ENCODE data around the gene OGDH.
"Not testable (repeated sequence)": the region's sequence is repeated elsewhere in the genome, so short reads cannot be mapped to it uniquely, and the experiment has no call there.

The OGDH gene

DNA sequence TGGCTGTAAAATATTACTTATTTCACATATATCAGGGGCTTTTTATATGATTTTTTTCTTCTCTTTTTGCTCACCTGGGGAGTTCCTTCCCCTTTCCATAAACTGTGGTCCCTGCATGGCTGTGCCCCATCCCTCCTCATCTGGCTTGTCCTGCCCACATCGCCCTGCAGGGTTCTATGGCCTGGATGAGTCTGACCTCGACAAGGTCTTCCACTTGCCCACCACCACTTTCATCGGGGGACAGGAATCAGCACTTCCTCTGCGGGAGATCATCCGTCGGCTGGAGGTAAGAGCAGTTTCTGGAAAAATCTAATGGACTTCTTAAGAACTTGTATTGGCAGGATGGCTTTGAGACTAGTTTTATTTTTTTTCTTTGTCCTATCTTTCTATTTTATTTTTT lies 60.1 kb downstream of the OGDH start:
- DNase-seq (ENCODE audit: low read depth in 1 of 2, low spot score in 1 of 2) = no peak

GRCh38 chr7:44667190-44667589 lies 60.8 kb downstream of the OGDH start:
- DNase-seq (ENCODE audit: low read depth in 1 of 2, low spot score in 1 of 2) = no peak

- no peak for DNase-seq (ENCODE audit: low read depth in 1 of 2, low spot score in 1 of 2)
These were observed 64.6 kb downstream of the OGDH start for GRCh38 chr7:44671069-44671468.

GRCh38 chr7:44673324-44673723 lies 66.9 kb downstream of the OGDH start:
- no peak for DNase-seq (ENCODE audit: low read depth in 1 of 2, low spot score in 1 of 2)

DNA sequence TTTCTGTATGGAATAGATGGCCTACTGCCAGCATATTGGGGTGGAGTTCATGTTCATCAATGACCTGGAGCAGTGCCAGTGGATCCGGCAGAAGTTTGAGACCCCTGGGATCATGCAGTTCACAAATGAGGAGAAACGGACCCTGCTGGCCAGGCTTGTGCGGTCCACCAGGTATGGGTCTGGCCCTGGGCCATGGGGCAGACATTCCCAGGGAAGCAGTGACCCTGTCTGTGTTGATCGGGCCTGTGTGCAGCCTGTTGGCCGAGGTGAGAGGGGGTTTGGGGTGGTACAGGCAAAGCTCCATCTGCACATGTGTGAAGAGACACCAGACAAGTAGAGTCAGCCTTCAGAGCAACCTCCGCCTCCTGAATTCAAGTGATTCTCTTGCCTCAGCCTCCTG lies 67.3 kb downstream of the OGDH start:
- no peak for DNase-seq (ENCODE audit: low read depth in 1 of 2, low spot score in 1 of 2)

- no peak for DNase-seq (ENCODE audit: low read depth in 1 of 2, low spot score in 1 of 2)
These were observed 68.0 kb downstream of the OGDH start for GRCh38 chr7:44674381-44674780.

GRCh38 chr7:44676776-44677175 lies 70.3 kb downstream of the OGDH start:
- no peak for DNase-seq (ENCODE audit: low read depth in 1 of 2, low spot score in 1 of 2)

GRCh38 chr7:44678101-44678470 lies 71.7 kb downstream of the OGDH start:
- no peak for DNase-seq (ENCODE audit: low read depth in 1 of 2, low spot score in 1 of 2)

DNA sequence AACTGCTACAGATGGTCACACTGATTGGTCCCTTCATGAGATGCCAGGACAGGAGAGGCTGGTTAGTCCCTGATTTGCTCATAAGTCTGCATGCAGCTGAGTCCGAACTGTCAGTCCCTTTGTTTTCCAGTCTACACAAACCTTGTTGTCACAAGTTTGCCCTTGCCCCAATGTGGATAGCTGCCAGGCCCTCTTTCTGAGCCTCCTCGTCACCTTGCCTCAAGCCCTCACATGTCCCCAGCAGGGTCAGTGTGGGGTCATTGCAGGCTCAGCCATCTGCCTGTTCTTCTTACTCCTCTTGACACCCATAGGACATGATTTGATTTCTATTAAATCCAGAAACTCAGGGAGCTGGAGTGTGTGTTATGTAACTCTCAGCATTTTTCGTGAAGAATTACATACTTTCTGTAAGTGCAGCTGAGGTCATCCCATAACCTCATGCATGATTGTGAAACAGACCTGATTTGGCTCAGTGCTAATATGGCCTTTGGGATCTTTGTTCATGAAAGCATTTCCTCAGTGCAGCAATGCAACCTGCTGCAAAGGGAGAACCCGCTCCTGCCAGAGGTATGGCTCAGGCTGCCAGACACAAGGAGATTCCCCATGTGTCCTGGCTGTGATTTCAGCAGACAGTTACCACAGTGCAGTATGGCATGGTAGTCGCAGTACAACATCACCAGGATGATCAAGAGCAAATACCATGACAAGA lies 72.2 kb downstream of the OGDH start:
- DNase-seq (ENCODE audit: low read depth in 1 of 2, low spot score in 1 of 2) = no peak

DNA sequence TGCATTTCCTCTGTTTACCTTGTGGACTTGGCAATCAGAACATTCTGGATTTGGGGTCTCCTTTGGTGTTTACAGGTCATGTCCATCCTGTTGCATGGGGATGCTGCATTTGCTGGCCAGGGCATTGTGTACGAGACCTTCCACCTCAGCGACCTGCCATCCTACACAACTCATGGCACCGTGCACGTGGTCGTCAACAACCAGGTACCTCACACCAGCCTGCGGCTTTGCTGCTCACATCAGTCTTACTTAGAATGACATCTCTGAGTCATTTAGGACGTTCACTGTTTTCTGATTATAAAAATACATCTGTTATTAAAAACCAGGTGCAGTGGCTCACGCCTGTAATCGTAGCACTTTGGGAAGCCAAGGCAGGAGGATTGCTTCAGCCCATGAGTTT lies 75.2 kb downstream of the OGDH start:
- no peak for DNase-seq (ENCODE audit: low read depth in 1 of 2, low spot score in 1 of 2)

DNA sequence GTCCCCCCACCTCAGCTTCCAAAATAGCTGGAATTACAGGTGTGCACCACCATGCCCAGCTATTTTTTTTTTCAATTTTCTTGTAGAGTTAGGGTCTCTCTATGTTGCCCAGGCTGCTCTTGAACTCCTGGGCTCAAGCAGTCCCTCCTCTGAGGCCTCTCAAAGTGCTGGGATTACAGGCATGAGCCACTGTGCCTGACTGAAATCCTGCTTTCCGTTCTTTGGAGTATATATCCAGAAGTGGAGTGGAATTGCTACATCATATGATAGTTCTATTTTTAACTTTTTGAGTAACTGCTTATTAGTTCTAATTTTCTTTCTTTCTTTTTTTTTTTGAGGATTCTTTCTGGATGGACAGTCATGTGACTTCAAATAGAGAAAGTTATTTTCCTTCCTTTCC lies 79.3 kb downstream of the OGDH start:
- DNase-seq (ENCODE audit: low read depth in 1 of 2, low spot score in 1 of 2) = no peak

- no peak for DNase-seq (ENCODE audit: low read depth in 1 of 2, low spot score in 1 of 2)
These were observed 83.0 kb downstream of the OGDH start for GRCh38 chr7:44689427-44689826.

- no peak for DNase-seq (ENCODE audit: low read depth in 1 of 2, low spot score in 1 of 2)
These were observed 87.3 kb downstream of the OGDH start for GRCh38 chr7:44693641-44694313.

- no peak for DNase-seq (ENCODE audit: low read depth in 1 of 2, low spot score in 1 of 2)
These were observed 87.9 kb downstream of the OGDH start for GRCh38 chr7:44694326-44694725.

GRCh38 chr7:44694766-44695165 lies 88.3 kb downstream of the OGDH start:
- DNase-seq (ENCODE audit: low read depth in 1 of 2, low spot score in 1 of 2) = no peak

GRCh38 chr7:44695756-44696155 lies 89.3 kb downstream of the OGDH start:
- DNase-seq (ENCODE audit: low read depth in 1 of 2, low spot score in 1 of 2) = no peak

GRCh38 chr7:44696728-44697127 lies 90.3 kb downstream of the OGDH start:
- no peak for DNase-seq (ENCODE audit: low read depth in 1 of 2, low spot score in 1 of 2)

GRCh38 chr7:44697136-44698045 lies 91.0 kb downstream of the OGDH start:
- DNase-seq (ENCODE audit: low read depth in 1 of 2, low spot score in 1 of 2) = no peak

DNA sequence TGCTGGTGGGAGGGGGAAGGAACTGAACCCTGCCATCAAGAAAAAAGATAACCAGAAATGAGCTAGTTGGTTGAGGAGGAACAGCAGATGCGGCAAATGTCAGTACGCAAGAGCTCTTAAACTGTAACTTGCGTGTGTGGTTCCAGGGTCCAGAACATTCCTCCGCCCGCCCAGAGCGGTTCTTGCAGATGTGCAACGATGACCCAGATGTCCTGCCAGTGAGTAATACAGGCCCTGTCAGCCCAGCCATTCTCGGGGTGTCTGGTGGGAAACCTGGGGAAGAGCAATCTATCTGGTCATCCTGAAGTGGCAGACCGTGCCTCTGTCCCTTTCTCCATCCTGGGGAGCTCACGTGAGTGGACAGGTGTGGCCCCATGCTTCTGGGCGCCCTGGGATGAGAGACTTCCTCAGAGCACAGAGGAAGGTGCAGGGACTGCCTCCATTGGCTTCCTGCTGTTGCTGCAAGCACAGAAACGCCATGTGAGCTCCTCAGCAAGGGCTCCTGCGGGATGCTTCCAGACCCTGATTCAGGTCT lies 91.7 kb downstream of the OGDH start:
- DNase-seq (ENCODE audit: low read depth in 1 of 2, low spot score in 1 of 2) = no peak

- DNase-seq (ENCODE audit: low read depth in 1 of 2, low spot score in 1 of 2) = not testable (repeated sequence)
These were observed 93.2 kb downstream of the OGDH start for GRCh38 chr7:44699598-44699997.

DNA sequence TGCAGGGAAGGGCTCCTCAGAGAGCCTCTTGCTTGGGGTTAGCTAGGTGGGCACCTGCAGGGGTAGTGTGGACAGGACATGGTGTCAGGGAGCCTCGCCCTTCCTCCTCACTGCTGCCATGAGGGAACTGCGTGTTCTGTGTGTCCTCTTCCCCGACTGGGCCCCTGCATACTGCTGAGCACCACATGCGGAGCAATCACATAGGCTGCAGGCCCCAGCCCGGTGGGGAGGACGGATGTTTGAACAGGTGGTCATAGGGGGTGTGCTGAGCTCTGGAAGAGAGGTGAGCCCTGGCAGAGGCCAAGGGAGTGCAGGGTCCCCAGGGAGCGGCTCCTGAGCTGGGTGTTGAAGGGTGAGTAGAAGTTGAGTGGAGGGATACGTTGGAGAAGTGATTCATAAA lies 93.9 kb downstream of the OGDH start:
- DNase-seq (ENCODE audit: low read depth in 1 of 2, low spot score in 1 of 2) = no peak

DNA sequence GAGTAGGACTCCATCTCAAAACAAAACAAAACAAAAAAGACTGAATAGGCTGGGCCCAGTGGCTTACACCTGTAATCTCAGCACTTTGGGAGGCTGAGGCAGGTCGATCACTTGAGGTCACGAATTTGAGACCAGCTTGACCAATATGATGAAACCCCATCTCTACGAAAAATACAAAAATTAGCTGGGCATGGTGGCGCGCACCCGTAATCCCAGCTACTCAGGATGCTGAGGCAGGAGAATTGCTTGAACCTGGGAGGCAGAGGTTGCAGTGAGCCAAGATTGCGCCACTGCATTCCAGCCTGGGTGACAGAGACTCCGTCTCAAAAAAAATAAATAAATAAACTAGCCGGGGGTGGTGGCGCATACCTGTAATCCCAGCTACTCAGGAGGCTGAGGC lies 97.0 kb downstream of the OGDH start:
- not testable (repeated sequence) for DNase-seq (ENCODE audit: low read depth in 1 of 2, low spot score in 1 of 2)
